GM23338 (cell line): ENCODE results near the gene MDH1B. TPM values are rescaled to one million over a fixed set of nuclear protein-coding genes. Genes with fewer than 3 reads are reported as not detected.

ENCODE experiments used
- ATAC-seq: fragments of 200-7000 bp; cut with Tn5 transposase; 3 replicates; pipeline ENCODE4 v1.9.1; 2020
- DNase-seq: peaks from one replicate; pipeline ENCODE4 v3.0.0-alpha.2; 2015; ENCODE audit warnings: low spot score
- H2AFZ ChIP-seq: fragments of 200-600 bp; sonication (generic); 2 replicates; pipeline ENCODE4 v1.8.0; 2016; ENCODE audit warnings: antibody characterized with exemption, mild to moderate bottlenecking, moderate library complexity
- H3F3A ChIP-seq: fragments of 200-600 bp; sonication (generic); replicated peaks from 2 replicates; pipeline ENCODE4 v1.8.0; 2017; ENCODE audit warnings: antibody characterized with exemption, mixed run types, low read depth
- H3K27ac ChIP-seq: fragments of 200-600 bp; sonication (generic); 2 replicates; pipeline ENCODE4 v1.6.1; 2016; ENCODE audit warnings: low read depth
- H3K27me3 ChIP-seq: fragments of 200-600 bp; sonication (generic); 2 replicates; pipeline ENCODE4 v1.8.0; 2016; ENCODE audit warnings: mild to moderate bottlenecking, mixed run types, moderate library complexity; ENCODE audit not compliant: insufficient read depth
- H3K36me3 ChIP-seq: fragments of 200-600 bp; sonication (generic); 2 replicates; pipeline ENCODE4 v1.8.0; 2016; ENCODE audit warnings: mild to moderate bottlenecking; ENCODE audit not compliant: insufficient read depth
- H3K4me1 ChIP-seq: fragments of 200-600 bp; sonication (generic); 2 replicates; pipeline ENCODE4 v1.8.0; 2016; ENCODE audit warnings: mild to moderate bottlenecking, moderate library complexity; ENCODE audit not compliant: insufficient read depth
- H3K4me2 ChIP-seq: fragments of 200-600 bp; sonication (generic); 2 replicates; pipeline ENCODE4 v1.7.1; 2017; ENCODE audit warnings: mixed run types
- H3K4me3 ChIP-seq: fragments of 200-600 bp; sonication (generic); 2 replicates; pipeline ENCODE4 v1.6.1; 2016; ENCODE audit warnings: mixed run types
- H3K79me2 ChIP-seq: fragments of 200-600 bp; sonication (generic); replicated peaks from 2 replicates; pipeline ENCODE4 v1.8.0; 2017; ENCODE audit warnings: mild to moderate bottlenecking; ENCODE audit not compliant: insufficient read depth
- H3K9me2 ChIP-seq: fragments of 200-600 bp; sonication (generic); 2 replicates; pipeline ENCODE4 v1.8.0; 2017; ENCODE audit not compliant: insufficient read depth
- H4K20me1 ChIP-seq: fragments of 200-600 bp; sonication (generic); replicated peaks from 2 replicates; pipeline ENCODE4 v1.8.0; 2017; ENCODE audit warnings: mild to moderate bottlenecking; ENCODE audit not compliant: insufficient read depth
- H3K27ac Mint-ChIP-seq: 2 replicates; pipeline ENCODE4 v1.8.0; 2020; ENCODE audit warnings: inconsistent platforms, mild to moderate bottlenecking, moderate library complexity, mixed read lengths
- H3K27me3 Mint-ChIP-seq: 3 replicates; pipeline ENCODE4 v1.8.0; 2022; ENCODE audit warnings: low read depth, mild to moderate bottlenecking, moderate library complexity, mixed read lengths, inconsistent platforms; ENCODE audit not compliant: insufficient read depth, poor library complexity
- H3K36me3 Mint-ChIP-seq: 3 replicates; pipeline ENCODE4 v1.8.0; 2021; ENCODE audit warnings: low read depth, mild to moderate bottlenecking, inconsistent platforms, moderate library complexity, mixed read lengths
- H3K4me1 Mint-ChIP-seq: 3 replicates; pipeline ENCODE4 v1.8.0; 2020; ENCODE audit warnings: mild to moderate bottlenecking, inconsistent platforms, mixed read lengths
- H3K4me3 Mint-ChIP-seq: 3 replicates; pipeline ENCODE4 v1.8.0; 2021; ENCODE audit warnings: moderate library complexity, mild to moderate bottlenecking, inconsistent platforms, mixed read lengths
- H3K9me3 Mint-ChIP-seq: 3 replicates; pipeline ENCODE4 v1.8.0; 2020; ENCODE audit warnings: moderate library complexity, mild to moderate bottlenecking, inconsistent platforms, mixed read lengths
- CREB1 ChIP-seq: fragments of 250-450 bp; sonication (Bioruptor Pico); IDR thresholded peaks from 2 replicates; pipeline ENCODE4 v1.5.0; 2020; ENCODE audit warnings: low read depth, mild to moderate bottlenecking, moderate library complexity
- EZH2 ChIP-seq: fragments of 200-600 bp; sonication (generic); IDR thresholded peaks from one replicate; pipeline ENCODE4 v1.8.0; 2017; ENCODE audit warnings: antibody characterized with exemption, mild to moderate bottlenecking, low read depth; ENCODE audit not compliant: unreplicated experiment
- EZH2phosphoT487 ChIP-seq: fragments of 200-600 bp; sonication (generic); IDR thresholded peaks from one replicate; pipeline ENCODE4 v1.8.1; 2018; ENCODE audit warnings: antibody characterized with exemption; ENCODE audit not compliant: unreplicated experiment
- JUNB ChIP-seq: IDR thresholded peaks from one replicate; pipeline ENCODE4 v1.6.1; 2016; ENCODE audit warnings: antibody characterized with exemption; ENCODE audit not compliant: unreplicated experiment
- NANOG ChIP-seq: IDR thresholded peaks from 2 replicates; pipeline ENCODE4 v1.6.1; 2016; ENCODE audit warnings: antibody characterized with exemption, borderline replicate concordance
- STAT1 ChIP-seq: IDR thresholded peaks from one replicate; pipeline ENCODE4 v1.6.1; 2016; ENCODE audit warnings: antibody characterized with exemption; ENCODE audit not compliant: unreplicated experiment
- ZNF114 ChIP-seq: fragments of 250-450 bp; sonication (Bioruptor Pico); IDR thresholded peaks from 2 replicates; pipeline ENCODE4 v1.5.0; 2020; ENCODE audit warnings: mild to moderate bottlenecking, moderate library complexity
- ZNF331 ChIP-seq: fragments of 250-450 bp; sonication (Bioruptor Pico); IDR thresholded peaks from 2 replicates; pipeline ENCODE4 v1.5.0; 2020; ENCODE audit warnings: low read depth, mild to moderate bottlenecking, moderate library complexity
- polyA plus RNA-seq: library from polyadenylated mRNA; unstranded; fragments of >200 nt; fragmentation: Nextera tagmentation; extraction: Ambion mirVana; gene quantifications from 2 replicates; pipeline ENCODE4 v1.2.1, GENCODE V29; 2016
- total RNA-seq: library from RNA; depleted of rRNA; stranded (reverse); fragments of >200 nt; shearing (Covaris generic); gene quantifications from 2 replicates; pipeline ENCODE4 v1.2.3, GENCODE V29; 2014
- TF ChIP-seq, protein P1 (sequence below): IDR thresholded peaks from one replicate; pipeline ENCODE4 v1.6.1; 2018; ENCODE audit warnings: antibody characterized with exemption; ENCODE audit not compliant: unreplicated experiment
- TF ChIP-seq, protein P2 (sequence below): IDR thresholded peaks from 2 replicates; pipeline ENCODE4 v1.6.1; 2016; ENCODE audit warnings: antibody characterized with exemption
- TF ChIP-seq, protein P3 (sequence below): fragments of 250-450 bp; sonication (Bioruptor Pico); IDR thresholded peaks from 2 replicates; pipeline ENCODE4 v1.5.0; 2020; ENCODE audit warnings: mild to moderate bottlenecking, moderate library complexity
- TF ChIP-seq, protein P4 (sequence below), 2 experiments: fragments of 200-600 bp in 1 of 2; sonication (generic) in 1 of 2; conservative IDR thresholded peaks; 2 replicates each; pipeline versions ENCODE4 v1.5.1 to v1.6.1; 2016 to 2017; ENCODE audit warnings: antibody characterized with exemption in 2 of 2, low read depth in 2 of 2, mild to moderate bottlenecking in 2 of 2, moderate library complexity in 1 of 2

The MDH1B gene
- total and polyA plus RNA-seq, 2 experiments from 2014 or later = 1.7 to 1.8 TPM

DNA sequence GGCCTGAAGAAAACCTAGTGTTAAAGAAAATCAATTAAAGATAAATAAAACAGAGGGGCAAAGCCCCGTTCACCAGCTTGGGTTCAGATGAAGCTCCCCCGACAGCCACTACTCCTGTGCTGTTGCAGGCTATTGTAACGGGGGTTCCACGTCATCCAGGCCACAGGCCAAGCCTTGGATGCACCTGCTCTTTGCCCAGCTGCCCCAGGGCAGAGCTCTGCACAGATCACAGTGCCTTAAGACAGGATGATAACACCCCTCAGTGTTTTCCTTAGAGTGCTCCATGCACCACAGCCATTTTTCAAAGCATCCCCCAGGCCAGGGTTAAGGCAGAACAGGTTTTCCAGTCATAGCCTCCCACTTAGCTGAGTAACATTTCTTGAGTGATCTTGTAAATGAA is 32.2 kb upstream of the MDH1B start:
- H3K9me2 ChIP-seq = no peaks in the 10 kb centered on the region
- no peak overlapping the region for H2AFZ ChIP-seq
- no peaks in the 10 kb centered on the region for H4K20me1 ChIP-seq
- no peak overlapping the region for H3K4me3 Mint-ChIP-seq
- no peaks in the 10 kb centered on the region for H3K79me2 ChIP-seq
- peaks cover 25% of the 10 kb centered on the region for H3K4me1 ChIP-seq
- DNase-seq = no peak
- H3K27ac ChIP-seq = no peak overlapping the region
- no peak overlapping the region for H3K4me2 ChIP-seq
- peaks cover 28% of the 10 kb centered on the region for H3K4me1 Mint-ChIP-seq
- peaks cover 6% of the 10 kb centered on the region; the same call in 1 of the 2 replicates for H3F3A ChIP-seq
- H3K36me3 ChIP-seq = no peaks in the 10 kb centered on the region
- H3K27me3 Mint-ChIP-seq = no peaks in the 10 kb centered on the region
- H3K4me3 ChIP-seq = no peak overlapping the region
- no peaks in the 10 kb centered on the region for H3K27me3 ChIP-seq
- TF ChIP-seq, protein P1, sequence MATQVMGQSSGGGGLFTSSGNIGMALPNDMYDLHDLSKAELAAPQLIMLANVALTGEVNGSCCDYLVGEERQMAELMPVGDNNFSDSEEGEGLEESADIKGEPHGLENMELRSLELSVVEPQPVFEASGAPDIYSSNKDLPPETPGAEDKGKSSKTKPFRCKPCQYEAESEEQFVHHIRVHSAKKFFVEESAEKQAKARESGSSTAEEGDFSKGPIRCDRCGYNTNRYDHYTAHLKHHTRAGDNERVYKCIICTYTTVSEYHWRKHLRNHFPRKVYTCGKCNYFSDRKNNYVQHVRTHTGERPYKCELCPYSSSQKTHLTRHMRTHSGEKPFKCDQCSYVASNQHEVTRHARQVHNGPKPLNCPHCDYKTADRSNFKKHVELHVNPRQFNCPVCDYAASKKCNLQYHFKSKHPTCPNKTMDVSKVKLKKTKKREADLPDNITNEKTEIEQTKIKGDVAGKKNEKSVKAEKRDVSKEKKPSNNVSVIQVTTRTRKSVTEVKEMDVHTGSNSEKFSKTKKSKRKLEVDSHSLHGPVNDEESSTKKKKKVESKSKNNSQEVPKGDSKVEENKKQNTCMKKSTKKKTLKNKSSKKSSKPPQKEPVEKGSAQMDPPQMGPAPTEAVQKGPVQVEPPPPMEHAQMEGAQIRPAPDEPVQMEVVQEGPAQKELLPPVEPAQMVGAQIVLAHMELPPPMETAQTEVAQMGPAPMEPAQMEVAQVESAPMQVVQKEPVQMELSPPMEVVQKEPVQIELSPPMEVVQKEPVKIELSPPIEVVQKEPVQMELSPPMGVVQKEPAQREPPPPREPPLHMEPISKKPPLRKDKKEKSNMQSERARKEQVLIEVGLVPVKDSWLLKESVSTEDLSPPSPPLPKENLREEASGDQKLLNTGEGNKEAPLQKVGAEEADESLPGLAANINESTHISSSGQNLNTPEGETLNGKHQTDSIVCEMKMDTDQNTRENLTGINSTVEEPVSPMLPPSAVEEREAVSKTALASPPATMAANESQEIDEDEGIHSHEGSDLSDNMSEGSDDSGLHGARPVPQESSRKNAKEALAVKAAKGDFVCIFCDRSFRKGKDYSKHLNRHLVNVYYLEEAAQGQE = no peak
- no peak for TF ChIP-seq STAT1
- TF ChIP-seq CREB1 (CRISPR knock-in tag) = no peak
- TF ChIP-seq NANOG = no peak
- no peak for TF ChIP-seq ZNF114
- no peak for TF ChIP-seq EZH2
- no peak for TF ChIP-seq JUNB
- TF ChIP-seq, protein P2, sequence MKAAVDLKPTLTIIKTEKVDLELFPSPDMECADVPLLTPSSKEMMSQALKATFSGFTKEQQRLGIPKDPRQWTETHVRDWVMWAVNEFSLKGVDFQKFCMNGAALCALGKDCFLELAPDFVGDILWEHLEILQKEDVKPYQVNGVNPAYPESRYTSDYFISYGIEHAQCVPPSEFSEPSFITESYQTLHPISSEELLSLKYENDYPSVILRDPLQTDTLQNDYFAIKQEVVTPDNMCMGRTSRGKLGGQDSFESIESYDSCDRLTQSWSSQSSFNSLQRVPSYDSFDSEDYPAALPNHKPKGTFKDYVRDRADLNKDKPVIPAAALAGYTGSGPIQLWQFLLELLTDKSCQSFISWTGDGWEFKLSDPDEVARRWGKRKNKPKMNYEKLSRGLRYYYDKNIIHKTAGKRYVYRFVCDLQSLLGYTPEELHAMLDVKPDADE = no peak
- no peak for TF ChIP-seq EZH2phosphoT487
- TF ChIP-seq, protein P3, sequence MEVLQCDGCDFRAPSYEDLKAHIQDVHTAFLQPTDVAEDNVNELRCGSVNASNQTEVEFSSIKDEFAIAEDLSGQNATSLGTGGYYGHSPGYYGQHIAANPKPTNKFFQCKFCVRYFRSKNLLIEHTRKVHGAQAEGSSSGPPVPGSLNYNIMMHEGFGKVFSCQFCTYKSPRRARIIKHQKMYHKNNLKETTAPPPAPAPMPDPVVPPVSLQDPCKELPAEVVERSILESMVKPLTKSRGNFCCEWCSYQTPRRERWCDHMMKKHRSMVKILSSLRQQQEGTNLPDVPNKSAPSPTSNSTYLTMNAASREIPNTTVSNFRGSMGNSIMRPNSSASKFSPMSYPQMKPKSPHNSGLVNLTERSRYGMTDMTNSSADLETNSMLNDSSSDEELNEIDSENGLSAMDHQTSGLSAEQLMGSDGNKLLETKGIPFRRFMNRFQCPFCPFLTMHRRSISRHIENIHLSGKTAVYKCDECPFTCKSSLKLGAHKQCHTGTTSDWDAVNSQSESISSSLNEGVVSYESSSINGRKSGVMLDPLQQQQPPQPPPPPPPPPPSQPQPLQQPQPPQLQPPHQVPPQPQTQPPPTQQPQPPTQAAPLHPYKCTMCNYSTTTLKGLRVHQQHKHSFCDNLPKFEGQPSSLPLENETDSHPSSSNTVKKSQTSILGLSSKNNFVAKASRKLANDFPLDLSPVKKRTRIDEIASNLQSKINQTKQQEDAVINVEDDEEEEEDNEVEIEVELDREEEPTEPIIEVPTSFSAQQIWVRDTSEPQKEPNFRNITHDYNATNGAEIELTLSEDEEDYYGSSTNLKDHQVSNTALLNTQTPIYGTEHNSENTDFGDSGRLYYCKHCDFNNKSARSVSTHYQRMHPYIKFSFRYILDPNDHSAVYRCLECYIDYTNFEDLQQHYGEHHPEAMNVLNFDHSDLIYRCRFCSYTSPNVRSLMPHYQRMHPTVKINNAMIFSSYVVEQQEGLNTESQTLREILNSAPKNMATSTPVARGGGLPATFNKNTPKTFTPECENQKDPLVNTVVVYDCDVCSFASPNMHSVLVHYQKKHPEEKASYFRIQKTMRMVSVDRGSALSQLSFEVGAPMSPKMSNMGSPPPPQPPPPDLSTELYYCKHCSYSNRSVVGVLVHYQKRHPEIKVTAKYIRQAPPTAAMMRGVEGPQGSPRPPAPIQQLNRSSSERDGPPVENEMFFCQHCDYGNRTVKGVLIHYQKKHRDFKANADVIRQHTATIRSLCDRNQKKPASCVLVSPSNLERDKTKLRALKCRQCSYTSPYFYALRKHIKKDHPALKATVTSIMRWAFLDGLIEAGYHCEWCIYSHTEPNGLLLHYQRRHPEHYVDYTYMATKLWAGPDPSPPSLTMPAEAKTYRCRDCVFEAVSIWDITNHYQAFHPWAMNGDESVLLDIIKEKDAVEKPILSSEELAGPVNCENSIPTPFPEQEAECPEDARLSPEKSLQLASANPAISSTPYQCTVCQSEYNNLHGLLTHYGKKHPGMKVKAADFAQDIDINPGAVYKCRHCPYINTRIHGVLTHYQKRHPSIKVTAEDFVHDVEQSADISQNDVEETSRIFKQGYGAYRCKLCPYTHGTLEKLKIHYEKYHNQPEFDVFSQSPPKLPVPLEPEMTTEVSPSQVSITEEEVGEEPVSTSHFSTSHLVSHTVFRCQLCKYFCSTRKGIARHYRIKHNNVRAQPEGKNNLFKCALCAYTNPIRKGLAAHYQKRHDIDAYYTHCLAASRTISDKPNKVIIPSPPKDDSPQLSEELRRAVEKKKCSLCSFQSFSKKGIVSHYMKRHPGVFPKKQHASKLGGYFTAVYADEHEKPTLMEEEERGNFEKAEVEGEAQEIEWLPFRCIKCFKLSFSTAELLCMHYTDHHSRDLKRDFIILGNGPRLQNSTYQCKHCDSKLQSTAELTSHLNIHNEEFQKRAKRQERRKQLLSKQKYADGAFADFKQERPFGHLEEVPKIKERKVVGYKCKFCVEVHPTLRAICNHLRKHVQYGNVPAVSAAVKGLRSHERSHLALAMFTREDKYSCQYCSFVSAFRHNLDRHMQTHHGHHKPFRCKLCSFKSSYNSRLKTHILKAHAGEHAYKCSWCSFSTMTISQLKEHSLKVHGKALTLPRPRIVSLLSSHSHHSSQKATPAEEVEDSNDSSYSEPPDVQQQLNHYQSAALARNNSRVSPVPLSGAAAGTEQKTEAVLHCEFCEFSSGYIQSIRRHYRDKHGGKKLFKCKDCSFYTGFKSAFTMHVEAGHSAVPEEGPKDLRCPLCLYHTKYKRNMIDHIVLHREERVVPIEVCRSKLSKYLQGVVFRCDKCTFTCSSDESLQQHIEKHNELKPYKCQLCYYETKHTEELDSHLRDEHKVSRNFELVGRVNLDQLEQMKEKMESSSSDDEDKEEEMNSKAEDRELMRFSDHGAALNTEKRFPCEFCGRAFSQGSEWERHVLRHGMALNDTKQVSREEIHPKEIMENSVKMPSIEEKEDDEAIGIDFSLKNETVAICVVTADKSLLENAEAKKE (CRISPR knock-in tag) = no peak
- TF ChIP-seq, protein P4, sequence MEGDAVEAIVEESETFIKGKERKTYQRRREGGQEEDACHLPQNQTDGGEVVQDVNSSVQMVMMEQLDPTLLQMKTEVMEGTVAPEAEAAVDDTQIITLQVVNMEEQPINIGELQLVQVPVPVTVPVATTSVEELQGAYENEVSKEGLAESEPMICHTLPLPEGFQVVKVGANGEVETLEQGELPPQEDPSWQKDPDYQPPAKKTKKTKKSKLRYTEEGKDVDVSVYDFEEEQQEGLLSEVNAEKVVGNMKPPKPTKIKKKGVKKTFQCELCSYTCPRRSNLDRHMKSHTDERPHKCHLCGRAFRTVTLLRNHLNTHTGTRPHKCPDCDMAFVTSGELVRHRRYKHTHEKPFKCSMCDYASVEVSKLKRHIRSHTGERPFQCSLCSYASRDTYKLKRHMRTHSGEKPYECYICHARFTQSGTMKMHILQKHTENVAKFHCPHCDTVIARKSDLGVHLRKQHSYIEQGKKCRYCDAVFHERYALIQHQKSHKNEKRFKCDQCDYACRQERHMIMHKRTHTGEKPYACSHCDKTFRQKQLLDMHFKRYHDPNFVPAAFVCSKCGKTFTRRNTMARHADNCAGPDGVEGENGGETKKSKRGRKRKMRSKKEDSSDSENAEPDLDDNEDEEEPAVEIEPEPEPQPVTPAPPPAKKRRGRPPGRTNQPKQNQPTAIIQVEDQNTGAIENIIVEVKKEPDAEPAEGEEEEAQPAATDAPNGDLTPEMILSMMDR (conservative IDR thresholded peaks at IDR 0.05; ENCODE audit: low read depth in 2 of 2) = no peak
- TF ChIP-seq ZNF331 (CRISPR knock-in tag) = no peak
- H3K27ac Mint-ChIP-seq = no peak overlapping the region
- ATAC-seq = no peak
- peaks cover 18% of the 10 kb centered on the region; the same call in 2 of the 3 replicates for H3K36me3 Mint-ChIP-seq
- no peaks in the 10 kb centered on the region for H3K9me3 Mint-ChIP-seq
